K562 (cell line): ENCODE results near the gene PYM1. TPM values are rescaled to one million over a fixed set of nuclear protein-coding genes. Genes with fewer than 3 reads are reported as not detected.

Experiments used
- FOXA3 ChIP-seq, 2 experiments: fragments of 450-650 bp in 1 of 2; sonication (generic) in 1 of 2; formaldehyde crosslinking; IDR thresholded peaks in 1 of 2; conservative IDR thresholded peaks in 1 of 2; 2 replicates each; pipeline versions ENCODE4 v1.4.0 to v1.8.0; 2020 to 2022; ENCODE audit warnings: mild to moderate bottlenecking in 2 of 2, missing genetic modification reagents in 1 of 2
- FOXP1 ChIP-seq: sonication (generic); formaldehyde crosslinking; IDR thresholded peaks from 2 replicates; pipeline ENCODE4 v1.8.0; 2022; ENCODE audit warnings: mild to moderate bottlenecking, missing genetic modification reagents
- HDAC8 ChIP-seq: fragments of 450-650 bp; IDR thresholded peaks from 2 replicates; pipeline ENCODE4 v1.6.1; 2016; ENCODE audit warnings: mild to moderate bottlenecking, missing genetic modification characterization, moderate library complexity, missing compliant biosample characterization
- JUN ChIP-seq, 2 experiments: sonication (generic) in 1 of 2; formaldehyde crosslinking in 1 of 2; IDR thresholded peaks; 2 replicates each; pipeline versions ENCODE4 v1.6.1 to v1.8.0; 2012 to 2022; ENCODE audit warnings: borderline replicate concordance in 2 of 2, mild to moderate bottlenecking in 2 of 2, improper control_type of control experiment in 1 of 2, low read depth in 1 of 2, low read length in 1 of 2, missing genetic modification reagents in 1 of 2
- LCOR ChIP-seq: sonication (generic); formaldehyde crosslinking; IDR thresholded peaks from 2 replicates; pipeline ENCODE4 v1.8.0; 2022; ENCODE audit warnings: mild to moderate bottlenecking, missing genetic modification reagents
- MITF ChIP-seq: IDR thresholded peaks from 2 replicates; pipeline ENCODE4 v1.6.1; 2014; ENCODE audit warnings: antibody characterized with exemption
- PML ChIP-seq: IDR thresholded peaks from 2 replicates; pipeline ENCODE4 v1.6.1; 2012; ENCODE audit warnings: low read length, inconsistent platforms
- RUNX1 ChIP-seq: sonication (generic); IDR thresholded peaks from 2 replicates; pipeline ENCODE4 v1.6.1; 2016; ENCODE audit warnings: antibody characterized with exemption, low read depth
- SRSF1 ChIP-seq: fragments of 200-400 bp; formaldehyde crosslinking; IDR thresholded peaks from 2 replicates; pipeline ENCODE4 v1.6.1; 2017; ENCODE audit warnings: mild to moderate bottlenecking, low read depth, low read length, moderate library complexity
- ZC3H8 ChIP-seq: fragments of 450-650 bp; IDR thresholded peaks from 2 replicates; pipeline ENCODE4 v1.6.1; 2017
- ZKSCAN8 ChIP-seq: fragments of 200-800 bp; sonication (Bioruptor generic); IDR thresholded peaks from 2 replicates; pipeline ENCODE4 v1.6.1; 2016; ENCODE audit warnings: missing genetic modification characterization, missing compliant biosample characterization
- ZNF184 ChIP-seq: sonication (generic); formaldehyde crosslinking; IDR thresholded peaks from 2 replicates; pipeline ENCODE4 v1.5.0; 2020; ENCODE audit warnings: missing genetic modification reagents
- ZNF232 ChIP-seq: sonication (generic); formaldehyde crosslinking; IDR thresholded peaks from 2 replicates; pipeline ENCODE4 v1.8.0; 2022; ENCODE audit warnings: mild to moderate bottlenecking, missing genetic modification reagents
- ZNF436 ChIP-seq: fragments of 250-450, 450-650 bp; sonication (Bioruptor Pico); formaldehyde crosslinking; IDR thresholded peaks from 2 replicates; pipeline ENCODE4 v1.7.0; 2020; ENCODE audit warnings: mild to moderate bottlenecking
- ZSCAN29 ChIP-seq: fragments of 450-650 bp; IDR thresholded peaks from 2 replicates; pipeline ENCODE4 v1.6.1; 2017
- polyA plus RNA-seq, 8 experiments: library from polyadenylated mRNA; depleted of rRNA in 4 of 8; stranded (reverse) in 5 of 8; unstranded in 3 of 8; fragments of >200 nt; fragmentation: Nextera tagmentation in 2 of 8; fragmentation: Illumina TruSeq in 1 of 8; extraction: Ambion mirVana in 2 of 8; extraction: Trizol in 1 of 8; gene quantifications; 2 replicates each; pipeline versions ENCODE4 v1.2.1 to v1.2.3, GENCODE V29; 2011 to 2014; ENCODE audit warnings: inconsistent platforms in 1 of 8, missing spikeins in 1 of 8
- total RNA-seq, 7 experiments: library from RNA; depleted of rRNA in 6 of 7; stranded (reverse); fragments of >200 nt in 6 of 7; fragmentation: Illumina TruSeq in 2 of 7; extraction: Trizol in 2 of 7; gene quantifications; 2 replicates each; pipeline versions ENCODE4 v1.2.1 to v1.2.3, GENCODE V29; 2011 to 2021; ENCODE audit warnings: low replicate concordance in 1 of 7
- TF ChIP-seq, protein P1 (sequence below), 3 experiments: fragments of 200-800 bp in 1 of 3; sonication (Bioruptor generic) in 1 of 3; sonication (generic) in 1 of 3; formaldehyde crosslinking in 1 of 3; IDR thresholded peaks; 2 replicates each; pipeline versions ENCODE4 v1.6.1 to v1.8.0; 2016 to 2022; ENCODE audit warnings: mild to moderate bottlenecking in 2 of 3, missing compliant biosample characterization in 2 of 3, missing genetic modification characterization in 2 of 3, missing genetic modification reagents in 1 of 3
- TF ChIP-seq, protein P2 (sequence below), 2 experiments: fragments of 200-800 bp in 1 of 2; sonication (Bioruptor generic) in 1 of 2; sonication (generic) in 1 of 2; formaldehyde crosslinking in 1 of 2; IDR thresholded peaks in 1 of 2; conservative IDR thresholded peaks in 1 of 2; 2 replicates each; pipeline versions ENCODE4 v1.5.0 to v1.6.1; 2016 to 2020; ENCODE audit warnings: missing compliant biosample characterization in 1 of 2, missing genetic modification characterization in 1 of 2, missing genetic modification reagents in 1 of 2
- TF ChIP-seq, protein P3 (sequence below): fragments of 250-450 bp; sonication (Bioruptor Pico); IDR thresholded peaks from 2 replicates; pipeline ENCODE4 v1.8.0; 2022; ENCODE audit warnings: inconsistent platforms

PYM1 gene
- total and polyA plus RNA-seq, 9 of the 15 experiments (the other 6 are each of a cell fraction or from before 2014, with no cell fraction given), result 29.0 to 51.3 (median 34.1) TPM

DNA sequence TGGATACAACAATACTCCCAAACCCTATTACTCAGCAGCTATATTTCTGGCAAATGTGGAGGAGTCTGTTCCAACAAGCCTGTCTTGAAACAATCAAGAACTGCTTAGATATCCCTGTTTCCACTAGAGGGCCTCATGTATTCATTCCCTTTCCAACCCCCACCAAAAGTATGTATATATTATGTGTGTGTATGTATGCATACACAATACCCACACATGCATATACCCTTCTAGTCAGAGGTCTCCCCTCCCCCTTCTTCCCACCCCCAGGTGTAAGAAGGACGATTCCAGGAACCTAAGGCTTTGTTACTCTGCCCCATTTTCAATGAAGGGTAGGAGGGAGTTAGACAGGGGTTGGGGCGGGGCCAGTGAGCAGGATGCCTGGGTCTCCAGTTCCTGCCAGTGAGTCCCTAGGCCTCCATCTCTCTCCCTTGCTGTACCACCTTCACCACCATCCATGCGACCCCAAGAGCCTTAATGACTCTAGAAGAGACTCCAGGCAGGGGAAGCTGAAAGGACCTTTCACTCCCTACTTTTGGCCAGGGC is 3.1 kb upstream of the PYM1 start, which contains the start of gene DGKA (continued):
- TF ChIP-seq, protein P1, sequence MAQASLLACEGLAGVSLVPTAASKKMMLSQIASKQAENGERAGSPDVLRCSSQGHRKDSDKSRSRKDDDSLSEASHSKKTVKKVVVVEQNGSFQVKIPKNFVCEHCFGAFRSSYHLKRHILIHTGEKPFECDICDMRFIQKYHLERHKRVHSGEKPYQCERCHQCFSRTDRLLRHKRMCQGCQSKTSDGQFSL (CRISPR knock-in tag; IDR thresholded peaks at IDR 0.05), result no peak
- TF ChIP-seq, protein P1 (tag; IDR thresholded peaks at IDR 0.05), result no peak
- TF ChIP-seq MITF (no peak), LCOR (CRISPR knock-in tag) (no peak), ZC3H8 (no peak), JUN (IDR thresholded peaks at IDR 0.05; ENCODE audit: borderline replicate concordance, low read depth, low read length) (no peak), JUN (CRISPR knock-in tag; IDR thresholded peaks at IDR 0.05; ENCODE audit: borderline replicate concordance) (no peak), ZNF436 (no peak), RUNX1 (no peak), ZNF184 (CRISPR knock-in tag) (no peak), ZKSCAN8 (CRISPR knock-in tag) (no peak), FOXP1 (CRISPR knock-in tag) (no peak), FOXA3 (CRISPR knock-in tag; conservative IDR thresholded peaks at IDR 0.05 in 1 of 2, IDR thresholded peaks at IDR 0.05 in 1 of 2) (no peak), ZSCAN29 (no peak), PML (no peak), SRSF1 (no peak), ZNF232 (CRISPR knock-in tag) (no peak), HDAC8 (no peak)
- TF ChIP-seq, protein P2, sequence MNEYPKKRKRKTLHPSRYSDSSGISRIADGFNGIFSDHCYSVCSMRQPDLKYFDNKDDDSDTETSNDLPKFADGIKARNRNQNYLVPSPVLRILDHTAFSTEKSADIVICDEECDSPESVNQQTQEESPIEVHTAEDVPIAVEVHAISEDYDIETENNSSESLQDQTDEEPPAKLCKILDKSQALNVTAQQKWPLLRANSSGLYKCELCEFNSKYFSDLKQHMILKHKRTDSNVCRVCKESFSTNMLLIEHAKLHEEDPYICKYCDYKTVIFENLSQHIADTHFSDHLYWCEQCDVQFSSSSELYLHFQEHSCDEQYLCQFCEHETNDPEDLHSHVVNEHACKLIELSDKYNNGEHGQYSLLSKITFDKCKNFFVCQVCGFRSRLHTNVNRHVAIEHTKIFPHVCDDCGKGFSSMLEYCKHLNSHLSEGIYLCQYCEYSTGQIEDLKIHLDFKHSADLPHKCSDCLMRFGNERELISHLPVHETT (CRISPR knock-in tag; conservative IDR thresholded peaks at IDR 0.05 in 1 of 2, IDR thresholded peaks at IDR 0.05 in 1 of 2), result peak in 1 of 2 experiments; percentile 12; a peak in 1 of 4 replicates
- TF ChIP-seq, protein P3, sequence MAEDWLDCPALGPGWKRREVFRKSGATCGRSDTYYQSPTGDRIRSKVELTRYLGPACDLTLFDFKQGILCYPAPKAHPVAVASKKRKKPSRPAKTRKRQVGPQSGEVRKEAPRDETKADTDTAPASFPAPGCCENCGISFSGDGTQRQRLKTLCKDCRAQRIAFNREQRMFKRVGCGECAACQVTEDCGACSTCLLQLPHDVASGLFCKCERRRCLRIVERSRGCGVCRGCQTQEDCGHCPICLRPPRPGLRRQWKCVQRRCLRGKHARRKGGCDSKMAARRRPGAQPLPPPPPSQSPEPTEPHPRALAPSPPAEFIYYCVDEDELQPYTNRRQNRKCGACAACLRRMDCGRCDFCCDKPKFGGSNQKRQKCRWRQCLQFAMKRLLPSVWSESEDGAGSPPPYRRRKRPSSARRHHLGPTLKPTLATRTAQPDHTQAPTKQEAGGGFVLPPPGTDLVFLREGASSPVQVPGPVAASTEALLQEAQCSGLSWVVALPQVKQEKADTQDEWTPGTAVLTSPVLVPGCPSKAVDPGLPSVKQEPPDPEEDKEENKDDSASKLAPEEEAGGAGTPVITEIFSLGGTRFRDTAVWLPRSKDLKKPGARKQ (CRISPR knock-in tag), result no peak
